NCI-H1417 (cell line): ENCODE results near the gene PTGIS.
"Not testable (repeated sequence)": the region's sequence is repeated elsewhere in the genome, so short reads cannot be mapped to it uniquely, and the experiment has no call there.

Experiments
- DNase-seq, 3 experiments: peaks; one replicate each; lab custom pipeline; 2025; lab: John Stamatoyannopoulos, UW

PTGIS gene

GRCh38 chr20:49579874-49580812, 12.2 kb upstream of the PTGIS start:
- no peak for DNase-seq

GRCh38 chr20:49579195-49579594, 11.3 kb upstream of the PTGIS start:
- no peak for DNase-seq

GRCh38 chr20:49578436-49578835, 10.5 kb upstream of the PTGIS start:
- no peak for DNase-seq

- no peak for DNase-seq
Measured at GRCh38 chr20:49575551-49576060, 7.7 kb upstream of the PTGIS start.

GRCh38 chr20:49573900-49574416, 6.0 kb upstream of the PTGIS start:
- no peak for DNase-seq

GRCh38 chr20:49572857-49573256, 4.9 kb upstream of the PTGIS start:
- no peak for DNase-seq

- DNase-seq: no peak
Measured at GRCh38 chr20:49571553-49571835, 3.6 kb upstream of the PTGIS start.

- no peak for DNase-seq
Measured at GRCh38 chr20:49570828-49571552, 3.1 kb upstream of the PTGIS start.

- DNase-seq: no peak
Measured at GRCh38 chr20:49570161-49570827, 2.4 kb upstream of the PTGIS start.

GRCh38 chr20:49569411-49570115, 1.6 kb upstream of the PTGIS start:
- no peak for DNase-seq

- DNase-seq: no peak
Measured at GRCh38 chr20:49568278-49569151, 578 bp upstream of the PTGIS start.

GRCh38 chr20:49566401-49567364, 1.3 kb downstream of the PTGIS start:
- no peak for DNase-seq

GRCh38 chr20:49564991-49565390, 2.9 kb downstream of the PTGIS start:
- DNase-seq: not testable (repeated sequence)

- DNase-seq: no peak
Measured at GRCh38 chr20:49563015-49563980, 4.6 kb downstream of the PTGIS start.

GRCh38 chr20:49562311-49563014, 5.5 kb downstream of the PTGIS start:
- no peak for DNase-seq

- DNase-seq: no peak
Measured at GRCh38 chr20:49561806-49562205, 6.1 kb downstream of the PTGIS start.

- DNase-seq: no peak
Measured at GRCh38 chr20:49561256-49561655, 6.7 kb downstream of the PTGIS start.

GRCh38 chr20:49560646-49561045, 7.3 kb downstream of the PTGIS start:
- DNase-seq: no peak
